Prostate gland (tissue), 2 donors: ENCODE measurements around the gene CTNNA3. TPM values are rescaled to one million over a fixed set of nuclear protein-coding genes. Genes with fewer than 3 reads are reported as not detected.

ENCODE experiments used
- DNase-seq: peaks from one replicate; pipeline ENCODE4 v3.0.0-alpha.2; 2019; ENCODE audit warnings: low spot score
- H3K27ac ChIP-seq, 2 donors: fragments of 200-600 bp; sonication (generic); 2 replicates each; pipeline ENCODE4 v1.5.1; 2017 to 2019
- H3K27me3 ChIP-seq: fragments of 200-600 bp; sonication (generic); replicated peaks from 2 replicates; pipeline ENCODE4 v1.5.1; 2019; ENCODE audit not compliant: insufficient read depth
- H3K36me3 ChIP-seq, 2 donors: fragments of 200-600 bp; sonication (generic); 1 replicate in 1 of 2; 2 replicates in 1 of 2; pipeline versions ENCODE4 v1.5.1 to v1.8.1; 2017 to 2019
- H3K4me1 ChIP-seq: fragments of 200-600 bp; sonication (generic); replicated peaks from 2 replicates; pipeline ENCODE4 v1.5.1; 2019
- H3K4me3 ChIP-seq, 2 donors: fragments of 200-600 bp; sonication (generic); 2 replicates each; pipeline ENCODE4 v1.5.1; 2017 to 2019
- H3K9me3 ChIP-seq: fragments of 200-600 bp; sonication (generic); 2 replicates; pipeline ENCODE4 v1.5.1; 2017
- POLR2A ChIP-seq: fragments of 450-650 bp; IDR thresholded peaks from one replicate; pipeline ENCODE4 v1.6.1; 2016; ENCODE audit warnings: antibody characterized with exemption, mild to moderate bottlenecking
- POLR2AphosphoS5 ChIP-seq: sonication (generic); formaldehyde crosslinking; IDR thresholded peaks from one replicate; pipeline ENCODE4 v1.6.1; 2017; ENCODE audit warnings: antibody characterized with exemption
- WGBS: methylation state at CpG from one replicate; pipeline ENCODE4 v1.1.5; 2018; 5-methylcytosine and 5-hydroxymethylcytosine counted together
- intact Hi-C: fragments of 100-400 bp; cut with DNase I; formaldehyde crosslinking; loops from one replicate; pipeline ENCODE4 v1.14.2; 2022
- total RNA-seq, 2 donors: library from RNA; depleted of rRNA; stranded (reverse); fragments of >200 nt; gene quantifications; one replicate each; pipeline ENCODE4 v1.1.0, GENCODE V29; 2016
- TF ChIP-seq, protein P1 (sequence below), 4 experiments: fragments of 200-600 bp in 2 of 4; fragments of 450-650 bp in 2 of 4; sonication (generic) in 2 of 4; IDR thresholded peaks; 1 replicate in 3 of 4; 2 replicates in 1 of 4; pipeline ENCODE4 v1.5.1; 2016 to 2019; ENCODE audit warnings: antibody characterized with exemption in 4 of 4, mild to moderate bottlenecking in 2 of 4, moderate library complexity in 2 of 4

CTNNA3 gene
- total RNA-seq, 2 donors from 2014 or later, result 0.27 to 7.2 TPM

DNA sequence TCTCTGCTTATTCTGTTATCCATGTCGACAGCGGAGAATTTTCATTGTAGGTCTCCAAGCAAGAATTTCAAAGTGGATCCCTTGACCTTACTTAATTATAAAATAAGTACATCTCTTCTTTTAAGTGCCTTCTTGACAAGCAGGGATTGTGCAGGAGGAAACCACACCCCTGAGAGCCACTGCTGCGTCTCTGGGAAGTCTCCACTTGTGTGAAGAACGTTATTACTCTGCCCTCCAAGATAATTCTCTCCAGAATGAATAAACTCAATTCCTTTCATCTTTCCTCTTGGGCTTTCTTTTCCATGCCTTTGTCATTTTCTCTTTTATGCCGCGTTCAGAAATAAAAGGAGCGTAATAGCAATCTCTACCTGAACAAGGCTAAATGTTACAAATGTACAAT lies 1801.0 kb downstream of the CTNNA3 start:
- no peak for DNase-seq
- TF ChIP-seq, protein P1, sequence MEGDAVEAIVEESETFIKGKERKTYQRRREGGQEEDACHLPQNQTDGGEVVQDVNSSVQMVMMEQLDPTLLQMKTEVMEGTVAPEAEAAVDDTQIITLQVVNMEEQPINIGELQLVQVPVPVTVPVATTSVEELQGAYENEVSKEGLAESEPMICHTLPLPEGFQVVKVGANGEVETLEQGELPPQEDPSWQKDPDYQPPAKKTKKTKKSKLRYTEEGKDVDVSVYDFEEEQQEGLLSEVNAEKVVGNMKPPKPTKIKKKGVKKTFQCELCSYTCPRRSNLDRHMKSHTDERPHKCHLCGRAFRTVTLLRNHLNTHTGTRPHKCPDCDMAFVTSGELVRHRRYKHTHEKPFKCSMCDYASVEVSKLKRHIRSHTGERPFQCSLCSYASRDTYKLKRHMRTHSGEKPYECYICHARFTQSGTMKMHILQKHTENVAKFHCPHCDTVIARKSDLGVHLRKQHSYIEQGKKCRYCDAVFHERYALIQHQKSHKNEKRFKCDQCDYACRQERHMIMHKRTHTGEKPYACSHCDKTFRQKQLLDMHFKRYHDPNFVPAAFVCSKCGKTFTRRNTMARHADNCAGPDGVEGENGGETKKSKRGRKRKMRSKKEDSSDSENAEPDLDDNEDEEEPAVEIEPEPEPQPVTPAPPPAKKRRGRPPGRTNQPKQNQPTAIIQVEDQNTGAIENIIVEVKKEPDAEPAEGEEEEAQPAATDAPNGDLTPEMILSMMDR (IDR thresholded peaks at IDR 0.05), result no peak
- no peak for TF ChIP-seq POLR2A
- no peak for TF ChIP-seq POLR2AphosphoS5
- no peak overlapping the region for H3K27ac ChIP-seq
- intact Hi-C loops, result no loop called here
- H3K36me3 ChIP-seq, result no peaks in the 10 kb centered on the region
- H3K9me3 ChIP-seq, result no peaks in the 10 kb centered on the region
- 77% methylated on average over 7 of the region's 7 CpGs for WGBS
- no peaks in the 10 kb centered on the region for H3K27me3 ChIP-seq
- H3K4me1 ChIP-seq, result no peaks in the 10 kb centered on the region
- no peak overlapping the region for H3K4me3 ChIP-seq

DNA sequence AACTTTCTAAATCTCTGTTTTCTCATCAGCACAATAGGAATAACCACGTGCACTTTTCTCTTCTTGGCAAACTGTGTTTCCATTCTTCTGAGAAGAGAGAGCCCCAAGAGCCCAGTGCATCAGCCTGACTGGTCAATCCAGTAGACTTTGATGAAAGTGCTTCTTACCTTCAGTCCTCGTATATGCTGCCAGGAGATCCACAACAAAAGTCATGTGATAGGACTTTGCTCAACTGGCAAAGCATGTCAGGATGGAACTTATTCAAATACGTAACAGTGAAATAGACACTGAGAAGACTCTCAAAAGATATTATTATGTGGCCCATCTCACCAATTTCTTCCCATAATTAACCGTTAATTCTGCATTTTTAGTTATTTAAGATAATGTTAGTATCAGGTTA lies 1801.6 kb downstream of the CTNNA3 start:
- no peaks in the 10 kb centered on the region for H3K4me1 ChIP-seq
- DNase-seq, result no peak
- H3K4me3 ChIP-seq, result no peak overlapping the region
- H3K9me3 ChIP-seq, result no peaks in the 10 kb centered on the region
- intact Hi-C loops, result no loop called here
- H3K27me3 ChIP-seq, result no peaks in the 10 kb centered on the region
- no peaks in the 10 kb centered on the region for H3K36me3 ChIP-seq
- 84% methylated on average over 4 of the region's 4 CpGs for WGBS
- no peak overlapping the region for H3K27ac ChIP-seq
- TF ChIP-seq POLR2A (no peak), POLR2AphosphoS5 (no peak)
- TF ChIP-seq, protein P1 (IDR thresholded peaks at IDR 0.05), result no peak

DNA sequence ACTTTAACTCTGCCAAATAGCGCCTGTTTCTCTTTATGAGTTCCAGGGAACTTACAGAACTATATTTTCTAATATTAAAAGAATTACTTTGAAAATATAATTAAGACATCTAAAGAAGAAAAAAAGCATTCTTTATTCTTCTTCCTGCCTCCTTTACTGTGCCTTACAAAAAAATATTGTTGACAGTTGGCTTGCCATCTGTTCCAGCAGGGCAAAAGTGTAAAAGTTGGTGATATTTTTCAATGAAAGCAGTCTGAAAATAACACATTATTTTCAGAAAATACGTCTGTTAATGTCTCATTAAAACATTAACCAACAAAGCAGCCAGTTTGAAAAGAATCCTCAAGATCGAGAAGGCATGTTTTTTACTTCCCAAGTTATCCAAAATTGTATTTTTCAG lies 1802.3 kb downstream of the CTNNA3 start:
- no peaks in the 10 kb centered on the region for H3K4me1 ChIP-seq
- TF ChIP-seq, protein P1 (IDR thresholded peaks at IDR 0.05), result no peak
- TF ChIP-seq POLR2A (no peak), POLR2AphosphoS5 (no peak)
- no peak overlapping the region for H3K27ac ChIP-seq
- no peaks in the 10 kb centered on the region for H3K9me3 ChIP-seq
- no peak overlapping the region for H3K4me3 ChIP-seq
- DNase-seq, result no peak
- no peaks in the 10 kb centered on the region for H3K27me3 ChIP-seq
- intact Hi-C loops, result no loop called here
- WGBS, result 87% methylated on average over 3 of the region's 3 CpGs
- no peaks in the 10 kb centered on the region for H3K36me3 ChIP-seq

DNA sequence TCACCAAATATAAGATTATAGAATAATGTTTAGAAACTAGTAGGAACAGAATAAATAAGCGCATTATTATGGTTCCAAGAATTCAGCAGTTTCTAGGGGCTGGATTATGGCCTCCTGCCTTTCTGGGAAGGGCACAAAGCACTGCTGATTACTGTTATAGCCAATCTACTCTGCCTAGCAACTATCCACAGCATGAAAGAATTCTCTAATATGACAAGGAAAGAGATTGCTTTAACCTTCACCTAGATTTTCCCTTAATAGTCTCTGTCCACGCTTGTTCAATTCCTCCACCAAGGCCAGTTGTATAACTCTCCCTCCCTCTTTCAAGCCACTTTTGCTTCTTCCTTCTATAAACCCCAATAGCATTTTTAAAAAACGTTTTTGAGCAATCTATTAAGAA lies 1803.7 kb downstream of the CTNNA3 start:
- DNase-seq, result no peak
- H3K4me3 ChIP-seq, result no peak overlapping the region
- no peak for TF ChIP-seq POLR2A
- TF ChIP-seq POLR2AphosphoS5, result no peak
- TF ChIP-seq, protein P1 (IDR thresholded peaks at IDR 0.05), result no peak
- no peaks in the 10 kb centered on the region for H3K36me3 ChIP-seq
- no peaks in the 10 kb centered on the region for H3K9me3 ChIP-seq
- 82% methylated on average over 3 of the region's 3 CpGs for WGBS
- intact Hi-C loops, result no loop called here
- H3K4me1 ChIP-seq, result no peaks in the 10 kb centered on the region
- H3K27me3 ChIP-seq, result no peaks in the 10 kb centered on the region
- H3K27ac ChIP-seq, result no peak overlapping the region

DNA sequence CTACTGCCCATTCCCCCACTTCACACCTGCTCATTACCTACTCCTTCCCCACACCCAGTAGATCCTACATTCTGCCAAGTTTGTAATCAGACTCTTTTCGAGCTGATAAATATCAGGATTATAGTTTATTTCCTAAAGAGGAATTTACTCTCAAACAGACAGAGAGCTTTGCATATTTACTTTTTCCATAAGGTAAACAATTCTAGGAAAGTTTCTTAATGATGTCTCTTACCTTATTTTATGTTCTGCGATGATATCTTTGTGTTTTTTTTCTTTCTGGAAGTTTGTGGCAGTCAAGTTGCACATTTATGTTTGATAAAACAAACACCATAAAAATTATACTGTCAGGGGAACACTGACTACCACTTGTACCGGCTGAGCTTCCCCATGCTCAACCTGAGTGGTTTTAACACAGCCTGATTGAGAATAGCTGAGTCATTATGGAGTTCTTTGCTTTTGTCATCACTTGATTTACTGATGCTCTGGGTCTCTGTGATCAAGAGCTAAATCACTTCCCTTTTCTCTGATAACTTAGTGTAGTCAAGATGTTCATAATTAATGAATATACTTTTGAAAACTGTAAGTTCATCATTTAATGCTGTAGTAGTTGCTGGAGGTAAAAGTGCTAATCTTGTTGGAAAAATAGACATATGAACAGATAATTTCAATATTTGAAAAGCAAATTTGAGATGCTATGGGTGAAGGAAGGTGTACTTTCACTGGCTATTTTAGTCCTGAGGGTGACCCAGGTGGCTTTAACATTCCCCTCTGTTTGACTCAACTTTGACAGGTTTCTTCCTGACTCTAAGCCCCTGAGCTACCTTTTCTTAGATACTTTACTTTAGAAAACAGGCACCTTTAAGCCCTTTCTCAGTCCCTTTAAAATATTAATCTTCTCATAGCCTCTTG lies 1804.7 kb downstream of the CTNNA3 start:
- WGBS, result 5% methylated on average over 3 of the region's 3 CpGs
- DNase-seq, result no peak
- TF ChIP-seq POLR2AphosphoS5 (peak; percentile 52), POLR2A (no peak)

More for the DNA sequence above, 1804.7 kb downstream of the CTNNA3 start:
- intact Hi-C loops, result no loop called here
- Histone ChIP-seq H3K27ac (no peak overlapping the region), H3K9me3 (no peaks in the 10 kb centered on the region), H3K4me3 (no peak overlapping the region), H3K4me1 (no peaks in the 10 kb centered on the region), H3K27me3 (no peaks in the 10 kb centered on the region), H3K36me3 (no peaks in the 10 kb centered on the region)
